Hematopoietic multipotent progenitor cell treated with erythropoietin and hydrocortisone succinate and interleukin-3 and kit ligand, for 4 days (in vitro differentiated cells): ENCODE results near the gene DENND1A.

Source experiments
- DNase-seq: peaks from one replicate; pipeline ENCODE4 v3.0.0-alpha.2; 2015

The DENND1A gene

GRCh38 chr9:123358181-123358905 is 571.6 kb downstream of the DENND1A start:
- no peak for DNase-seq

GRCh38 chr9:123357743-123358059 is 572.2 kb downstream of the DENND1A start:
- no peak for DNase-seq

- DNase-seq, result no peak
Observed at GRCh38 chr9:123356851-123357742, 572.8 kb downstream of the DENND1A start.

- peak; percentile 48 for DNase-seq
Observed at GRCh38 chr9:123355761-123356431, 574.0 kb downstream of the DENND1A start, which contains the start of gene CRB2. Gene CRB2 (plus strand): TSS chr9:123356197. CDS start chr9:123356261, 64 bp downstream.

- no peak for DNase-seq
Observed at GRCh38 chr9:123354806-123355508, 575.0 kb downstream of the DENND1A start.

- peak; percentile 84 for DNase-seq
Observed at GRCh38 chr9:123353984-123354591, 575.8 kb downstream of the DENND1A start.

GRCh38 chr9:123353041-123353440 is 576.9 kb downstream of the DENND1A start:
- DNase-seq, result no peak

- DNase-seq, result no peak
Observed at GRCh38 chr9:123350590-123351310, 579.2 kb downstream of the DENND1A start.

- DNase-seq, result peak; percentile 84
Observed at GRCh38 chr9:123349691-123350480, 580.0 kb downstream of the DENND1A start.

- no peak for DNase-seq
Observed at GRCh38 chr9:123349033-123349432, 580.9 kb downstream of the DENND1A start.

GRCh38 chr9:123348317-123348992 is 581.5 kb downstream of the DENND1A start:
- DNase-seq, result no peak

GRCh38 chr9:123347289-123348060 is 582.5 kb downstream of the DENND1A start:
- DNase-seq, result no peak

GRCh38 chr9:123346826-123347225 is 583.1 kb downstream of the DENND1A start:
- DNase-seq, result no peak

GRCh38 chr9:123346026-123346425 is 583.9 kb downstream of the DENND1A start:
- DNase-seq, result no peak

GRCh38 chr9:123345567-123345955 is 584.4 kb downstream of the DENND1A start:
- DNase-seq, result no peak

- DNase-seq, result peak; percentile 35
Observed at GRCh38 chr9:123344192-123344949, 585.6 kb downstream of the DENND1A start.

- peak; percentile 30 for DNase-seq
Observed at GRCh38 chr9:123343443-123344191, 586.3 kb downstream of the DENND1A start.

- DNase-seq, result no peak
Observed at GRCh38 chr9:123342247-123342646, 587.7 kb downstream of the DENND1A start.
